ENCODE measurements around the gene FLT3. TPM values are rescaled to one million over a fixed set of nuclear protein-coding genes. Genes with fewer than 3 reads are reported as not detected.

FLT3 gene
- total and polyA plus RNA-seq, 10 of the 15 experiments (the other 5 are each of a cell fraction or from before 2014, with no cell fraction given) = 0.04 to 0.19 (median 0.11) TPM; not detected in 1

GRCh38 chr13:27967203-27967735 is 133.1 kb downstream of the FLT3 start (continued):
- TF ChIP-seq CUX1 (IDR thresholded peaks at IDR 0.05; ENCODE audit: insufficient replicate concordance, low read depth, low read length) (no peak), KDM1A (IDR thresholded peaks at IDR 0.05; ENCODE audit: borderline replicate concordance) (no peak), IRF5 (IDR thresholded peaks at IDR 0.05; ENCODE audit: borderline replicate concordance) (no peak), SUZ12 (IDR thresholded peaks at IDR 0.05; ENCODE audit: unreplicated experiment) (no peak), SMAD1 (IDR thresholded peaks at IDR 0.05; ENCODE audit: low read depth, partially characterized antibody) (no peak), TCF12 (IDR thresholded peaks at IDR 0.05; ENCODE audit: low read depth, low read length) (no peak), FOS (IDR thresholded peaks at IDR 0.05; ENCODE audit: borderline replicate concordance, extremely low read depth, insufficient read length) (no peak), TARDBP (IDR thresholded peaks at IDR 0.05; ENCODE audit: borderline replicate concordance) (no peak), JUNB (IDR thresholded peaks at IDR 0.05) (no peak), MEF2A (IDR thresholded peaks at IDR 0.05; ENCODE audit: insufficient read depth, low read depth, low read length) (no peak), CHD1 (IDR thresholded peaks at IDR 0.05; ENCODE audit: low read depth, low read length) (no peak), GABPA (IDR thresholded peaks at IDR 0.05; ENCODE audit: low read depth) (no peak), MYB (IDR thresholded peaks at IDR 0.05; ENCODE audit: borderline replicate concordance, low read depth, low read length) (no peak), ZNF622 (IDR thresholded peaks at IDR 0.05) (no peak), POLR2AphosphoS5 (IDR thresholded peaks at IDR 0.05; ENCODE audit: low read length) (no peak), CHD4 (IDR thresholded peaks at IDR 0.05) (no peak)
